Measurements from ENCODE around the gene KCNQ1. TPM values are rescaled to one million over a fixed set of nuclear protein-coding genes. Genes with fewer than 3 reads are reported as not detected.

The KCNQ1 gene
- total and polyA plus RNA-seq, 4 donors, result 15.4 to 41.7 (median 26.2) TPM

DNA sequence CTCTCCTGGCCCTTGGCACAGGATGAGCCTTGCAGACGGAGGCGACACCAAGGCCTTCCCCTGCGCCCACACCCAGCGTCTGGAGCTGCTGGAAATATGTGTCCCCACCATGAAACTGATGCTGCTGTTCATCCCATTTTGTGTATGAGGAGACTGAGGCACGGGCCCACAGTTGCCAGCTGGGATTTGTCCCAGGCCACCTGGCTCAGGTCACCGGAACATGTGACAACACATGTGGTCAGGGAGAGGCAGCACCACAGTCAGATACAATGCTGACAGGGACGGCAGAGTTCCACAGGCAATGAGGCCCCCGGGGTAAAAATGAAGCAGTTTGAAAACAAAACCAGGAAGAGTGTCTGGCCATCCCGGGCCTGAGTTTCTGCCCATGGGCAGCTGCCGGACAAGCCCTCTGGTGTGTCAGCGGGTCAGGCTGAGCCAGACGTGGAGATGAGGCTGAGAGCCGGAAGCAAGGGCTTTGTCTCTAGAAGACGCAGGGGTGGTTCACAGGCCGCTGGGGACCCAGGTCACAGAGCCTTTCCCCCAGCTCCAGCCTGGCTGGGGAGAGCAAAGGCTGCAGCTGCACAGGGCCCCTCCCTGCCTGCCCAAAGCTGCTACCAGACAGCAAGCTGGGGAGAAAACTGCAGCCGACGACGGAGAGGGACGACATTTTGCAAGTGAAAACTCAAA lies 360.0 kb downstream of the KCNQ1 start:
- no peak overlapping the region for H3K9ac ChIP-seq (ENCODE audit: insufficient read depth in 1 of 2, low read length in 2 of 2)
- no peaks in the 10 kb centered on the region for H3K36me3 ChIP-seq (ENCODE audit: control insufficient read depth in 4 of 4, insufficient read depth in 4 of 4, low read length in 4 of 4)
- TF ChIP-seq, protein P1, sequence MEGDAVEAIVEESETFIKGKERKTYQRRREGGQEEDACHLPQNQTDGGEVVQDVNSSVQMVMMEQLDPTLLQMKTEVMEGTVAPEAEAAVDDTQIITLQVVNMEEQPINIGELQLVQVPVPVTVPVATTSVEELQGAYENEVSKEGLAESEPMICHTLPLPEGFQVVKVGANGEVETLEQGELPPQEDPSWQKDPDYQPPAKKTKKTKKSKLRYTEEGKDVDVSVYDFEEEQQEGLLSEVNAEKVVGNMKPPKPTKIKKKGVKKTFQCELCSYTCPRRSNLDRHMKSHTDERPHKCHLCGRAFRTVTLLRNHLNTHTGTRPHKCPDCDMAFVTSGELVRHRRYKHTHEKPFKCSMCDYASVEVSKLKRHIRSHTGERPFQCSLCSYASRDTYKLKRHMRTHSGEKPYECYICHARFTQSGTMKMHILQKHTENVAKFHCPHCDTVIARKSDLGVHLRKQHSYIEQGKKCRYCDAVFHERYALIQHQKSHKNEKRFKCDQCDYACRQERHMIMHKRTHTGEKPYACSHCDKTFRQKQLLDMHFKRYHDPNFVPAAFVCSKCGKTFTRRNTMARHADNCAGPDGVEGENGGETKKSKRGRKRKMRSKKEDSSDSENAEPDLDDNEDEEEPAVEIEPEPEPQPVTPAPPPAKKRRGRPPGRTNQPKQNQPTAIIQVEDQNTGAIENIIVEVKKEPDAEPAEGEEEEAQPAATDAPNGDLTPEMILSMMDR (IDR thresholded peaks at IDR 0.05; ENCODE audit: control extremely low read depth, extremely low read depth), result no peak
- no peaks in the 10 kb centered on the region for H3K9me3 ChIP-seq (ENCODE audit: control insufficient read depth in 4 of 4, insufficient read depth in 3 of 4, low read length in 3 of 4)
- ATAC-seq (ENCODE audit: insufficient read depth, low FRiP score), result no peak
- H3K27ac ChIP-seq (ENCODE audit: low read depth in 1 of 2, low read length in 1 of 2), result peak overlapping the region; percentile 35 to 42
- H3K4me3 ChIP-seq, result no peak overlapping the region
- WGBS, 2 donors, result 80 to 87% methylated on average over 19 of the region's 19 CpGs
- H3K4me1 ChIP-seq (ENCODE audit: control insufficient read depth in 5 of 5, insufficient read depth in 5 of 5, low read length in 5 of 5), result peaks cover 2 to 42% (median 18%) of the 10 kb centered on the region in 5 donors
- H3K27me3 ChIP-seq (ENCODE audit: control insufficient read depth in 3 of 3, insufficient read depth in 3 of 3, low read length in 2 of 3), result no peaks in the 10 kb centered on the region
- DNase-seq, result peak in 1 of 3 donors; percentile 18

- H3K36me3 ChIP-seq (ENCODE audit: control insufficient read depth in 4 of 4, insufficient read depth in 4 of 4, low read length in 4 of 4), result no peaks in the 10 kb centered on the region
- no peaks in the 10 kb centered on the region for H3K27me3 ChIP-seq (ENCODE audit: control insufficient read depth in 3 of 3, insufficient read depth in 3 of 3, low read length in 2 of 3)
- TF ChIP-seq, protein P1 (IDR thresholded peaks at IDR 0.05; ENCODE audit: control extremely low read depth, extremely low read depth), result no peak
- 93 to 94% methylated on average over 20 of the region's 20 CpGs for WGBS, 2 donors
- no peak overlapping the region for H3K9ac ChIP-seq (ENCODE audit: insufficient read depth in 1 of 2, low read length in 2 of 2)
- H3K27ac ChIP-seq (ENCODE audit: low read depth in 1 of 2, low read length in 1 of 2), result peak overlapping the region; percentile 35 to 42
- H3K9me3 ChIP-seq (ENCODE audit: control insufficient read depth in 4 of 4, insufficient read depth in 3 of 4, low read length in 3 of 4), result no peaks in the 10 kb centered on the region
- ATAC-seq (ENCODE audit: insufficient read depth, low FRiP score) (no peak), DNase-seq (no peak)
- H3K4me1 ChIP-seq (ENCODE audit: control insufficient read depth in 5 of 5, insufficient read depth in 5 of 5, low read length in 5 of 5), result peaks cover 7 to 44% (median 12%) of the 10 kb centered on the region in 5 donors
- no peak overlapping the region for H3K4me3 ChIP-seq
Observed at GRCh38 chr11:2805388-2806056, 360.7 kb downstream of the KCNQ1 start.

GRCh38 chr11:2806351-2807024 lies 361.7 kb downstream of the KCNQ1 start:
- WGBS, 2 donors, result 77 to 82% methylated on average over 21 to 24 of the region's 24 CpGs
- H3K27ac ChIP-seq (ENCODE audit: low read depth in 1 of 2, low read length in 1 of 2), result no peak overlapping the region
- H3K9ac ChIP-seq (ENCODE audit: insufficient read depth in 1 of 2, low read length in 2 of 2), result peak overlapping the region in 1 of 2 donors; percentile 25
- H3K27me3 ChIP-seq (ENCODE audit: control insufficient read depth in 3 of 3, insufficient read depth in 3 of 3, low read length in 2 of 3), result no peaks in the 10 kb centered on the region
- TF ChIP-seq, protein P1 (IDR thresholded peaks at IDR 0.05; ENCODE audit: control extremely low read depth, extremely low read depth), result no peak
- peaks cover 7 to 50% (median 18%) of the 10 kb centered on the region in 5 donors for H3K4me1 ChIP-seq (ENCODE audit: control insufficient read depth in 5 of 5, insufficient read depth in 5 of 5, low read length in 5 of 5)
- H3K4me3 ChIP-seq, result no peak overlapping the region
- peak in 1 of 3 donors; percentile 20 for DNase-seq
- no peaks in the 10 kb centered on the region for H3K9me3 ChIP-seq (ENCODE audit: control insufficient read depth in 4 of 4, insufficient read depth in 3 of 4, low read length in 3 of 4)
- no peak for ATAC-seq (ENCODE audit: insufficient read depth, low FRiP score)
- no peaks in the 10 kb centered on the region for H3K36me3 ChIP-seq (ENCODE audit: control insufficient read depth in 4 of 4, insufficient read depth in 4 of 4, low read length in 4 of 4)
